Suprapubic skin (tissue), 4 donors: ENCODE results near the gene ACTR1A. TPM values are rescaled to one million over a fixed set of nuclear protein-coding genes. Genes with fewer than 3 reads are reported as not detected.
"Not testable (repeated sequence)": the region's sequence is repeated elsewhere in the genome, so short reads cannot be mapped to it uniquely, and the experiment has no call there.

Source experiments
- DNase-seq, 2 donors: peaks; one replicate each; pipeline ENCODE4 v3.0.0-alpha.2; 2019; ENCODE audit warnings: low spot score in 2 of 2
- H3K27ac ChIP-seq: fragments of 200-600 bp; sonication (generic); one replicate; pipeline ENCODE4 v1.5.1; 2019
- H3K27me3 ChIP-seq: fragments of 200-600 bp; sonication (generic); one replicate; pipeline ENCODE4 v1.5.1; 2019
- H3K36me3 ChIP-seq: fragments of 200-600 bp; sonication (generic); one replicate; pipeline ENCODE4 v1.5.1; 2019
- H3K4me1 ChIP-seq: fragments of 200-600 bp; sonication (generic); one replicate; pipeline ENCODE4 v1.5.1; 2019
- H3K4me3 ChIP-seq: fragments of 200-600 bp; sonication (generic); one replicate; pipeline ENCODE4 v1.5.1; 2019; ENCODE audit warnings: mild to moderate bottlenecking
- H3K9me3 ChIP-seq: fragments of 200-600 bp; sonication (generic); one replicate; pipeline ENCODE4 v1.5.1; 2019
- CTCF ChIP-seq, 2 donors: fragments of 200-600 bp in 1 of 2; fragments of 450-650 bp in 1 of 2; sonication (generic) in 1 of 2; IDR thresholded peaks; one replicate each; pipeline ENCODE4 v1.5.1; 2016 to 2019; ENCODE audit warnings: antibody characterized with exemption in 2 of 2, mild to moderate bottlenecking in 1 of 2, moderate library complexity in 1 of 2
- EP300 ChIP-seq: sonication (generic); formaldehyde crosslinking; IDR thresholded peaks from one replicate; pipeline ENCODE4 v1.6.1; 2017; ENCODE audit warnings: antibody characterized with exemption
- POLR2A ChIP-seq, 2 donors: fragments of 450-650 bp; IDR thresholded peaks; one replicate each; pipeline ENCODE4 v1.6.1; 2017; ENCODE audit warnings: antibody characterized with exemption in 2 of 2, mild to moderate bottlenecking in 2 of 2, moderate library complexity in 2 of 2
- POLR2AphosphoS5 ChIP-seq, 3 donors: sonication (generic); formaldehyde crosslinking; IDR thresholded peaks; one replicate each; pipeline ENCODE4 v1.6.1; 2017; ENCODE audit warnings: antibody characterized with exemption in 3 of 3
- WGBS: methylation state at CpG from one replicate; pipeline ENCODE4 v1.1.5; 2018; 5-methylcytosine and 5-hydroxymethylcytosine counted together
- total RNA-seq, 4 donors: library from RNA; depleted of rRNA; stranded (reverse); fragments of >200 nt; gene quantifications; one replicate each; pipeline ENCODE4 v1.1.0, GENCODE V29; 2016

The ACTR1A gene
- total RNA-seq, 4 donors from 2014 or later: 71.5 to 108 (median 105) TPM

GRCh38 chr10:102501201-102502028 lies 1.1 kb downstream of the ACTR1A start:
- 3% methylated on average over 23 of the region's 23 CpGs for WGBS
- DNase-seq: peak in 1 of 2 donors; percentile 29
- Histone ChIP-seq H3K27ac (peak overlapping the region; percentile 86), H3K4me1 (peaks cover 60% of the 10 kb centered on the region), H3K36me3 (no peaks in the 10 kb centered on the region), H3K27me3 (no peaks in the 10 kb centered on the region), H3K9me3 (no peaks in the 10 kb centered on the region), H3K4me3 (peak overlapping the region; percentile 100)
- no peak for TF ChIP-seq EP300
- TF ChIP-seq POLR2A (IDR thresholded peaks at IDR 0.05): no peak
- no peak for TF ChIP-seq POLR2AphosphoS5 (IDR thresholded peaks at IDR 0.05)
- no peak for TF ChIP-seq CTCF (IDR thresholded peaks at IDR 0.05)

GRCh38 chr10:102500686-102501085 lies 1.8 kb downstream of the ACTR1A start:
- H3K36me3 ChIP-seq, H3K9me3 ChIP-seq, H3K27me3 ChIP-seq: not testable (repeated sequence)
- WGBS: 95% methylated on average over 13 of the region's 13 CpGs
- Histone ChIP-seq H3K27ac (peak overlapping the region; percentile 86), H3K4me3 (peak overlapping the region; percentile 100), H3K4me1 (peaks cover 57% of the 10 kb centered on the region)
- peak in 1 of 2 donors; percentile 56 for DNase-seq

GRCh38 chr10:102499356-102499755 lies 3.2 kb downstream of the ACTR1A start:
- H3K36me3 ChIP-seq: peaks cover 3% of the 10 kb centered on the region
- H3K4me3 ChIP-seq: no peak overlapping the region
- WGBS: 85% methylated on average over 3 of the region's 3 CpGs
- no peaks in the 10 kb centered on the region for H3K27me3 ChIP-seq
- TF ChIP-seq CTCF (IDR thresholded peaks at IDR 0.05) (no peak), POLR2A (IDR thresholded peaks at IDR 0.05) (no peak), EP300 (no peak), POLR2AphosphoS5 (IDR thresholded peaks at IDR 0.05) (no peak)
- peaks cover 52% of the 10 kb centered on the region for H3K4me1 ChIP-seq
- no peak overlapping the region for H3K27ac ChIP-seq
- H3K9me3 ChIP-seq: no peaks in the 10 kb centered on the region
- DNase-seq: no peak

GRCh38 chr10:102497545-102497944 lies 5.0 kb downstream of the ACTR1A start:
- 90% methylated on average over 1 of the region's 1 CpG for WGBS

GRCh38 chr10:102493771-102494170 lies 8.7 kb downstream of the ACTR1A start:
- H3K4me3 ChIP-seq: no peak overlapping the region
- H3K27ac ChIP-seq: peak overlapping the region; percentile 19
- 70% methylated on average over 2 of the region's 2 CpGs for WGBS
- no peak for TF ChIP-seq POLR2A (IDR thresholded peaks at IDR 0.05)
- no peak for TF ChIP-seq EP300
- no peak for TF ChIP-seq POLR2AphosphoS5 (IDR thresholded peaks at IDR 0.05)
- TF ChIP-seq CTCF (IDR thresholded peaks at IDR 0.05): no peak
- H3K4me1 ChIP-seq: peaks cover 44% of the 10 kb centered on the region
- H3K9me3 ChIP-seq: no peaks in the 10 kb centered on the region
- peaks cover 20% of the 10 kb centered on the region for H3K36me3 ChIP-seq
- no peak for DNase-seq
- no peaks in the 10 kb centered on the region for H3K27me3 ChIP-seq

More at GRCh38 chr10:102497545-102497944, 5.0 kb downstream of the ACTR1A start:
- no peak overlapping the region for H3K27ac ChIP-seq
- peaks cover 3% of the 10 kb centered on the region for H3K36me3 ChIP-seq
- H3K9me3 ChIP-seq: no peaks in the 10 kb centered on the region
- H3K4me1 ChIP-seq: peaks cover 59% of the 10 kb centered on the region
- DNase-seq: no peak
- TF ChIP-seq POLR2A (IDR thresholded peaks at IDR 0.05) (no peak), EP300 (no peak), POLR2AphosphoS5 (IDR thresholded peaks at IDR 0.05) (no peak), CTCF (IDR thresholded peaks at IDR 0.05) (no peak)
- no peak overlapping the region for H3K4me3 ChIP-seq
- H3K27me3 ChIP-seq: no peaks in the 10 kb centered on the region
